Breast epithelium (tissue), 3 donors: Measurements from ENCODE around the gene SLC23A3.
A peak's percentile ranks its signal among the peaks of the same experiment; 100 is the strongest.

Source experiments
- POLR2A ChIP-seq: fragments of 450-650 bp; IDR thresholded peaks from one replicate; pipeline ENCODE4 v1.6.1; 2016; ENCODE audit warnings: antibody characterized with exemption, mild to moderate bottlenecking, moderate library complexity
- POLR2AphosphoS5 ChIP-seq, 3 donors: sonication (generic); formaldehyde crosslinking; IDR thresholded peaks; one replicate each; pipeline ENCODE4 v1.6.1; 2017; ENCODE audit warnings: antibody characterized with exemption in 3 of 3
- TF ChIP-seq, protein P1 (sequence below), 3 donors: fragments of 450-650 bp; IDR thresholded peaks; one replicate each; pipeline ENCODE4 v1.5.1; 2016 to 2017; ENCODE audit warnings: antibody characterized with exemption in 3 of 3, mild to moderate bottlenecking in 3 of 3, moderate library complexity in 3 of 3

DNA sequence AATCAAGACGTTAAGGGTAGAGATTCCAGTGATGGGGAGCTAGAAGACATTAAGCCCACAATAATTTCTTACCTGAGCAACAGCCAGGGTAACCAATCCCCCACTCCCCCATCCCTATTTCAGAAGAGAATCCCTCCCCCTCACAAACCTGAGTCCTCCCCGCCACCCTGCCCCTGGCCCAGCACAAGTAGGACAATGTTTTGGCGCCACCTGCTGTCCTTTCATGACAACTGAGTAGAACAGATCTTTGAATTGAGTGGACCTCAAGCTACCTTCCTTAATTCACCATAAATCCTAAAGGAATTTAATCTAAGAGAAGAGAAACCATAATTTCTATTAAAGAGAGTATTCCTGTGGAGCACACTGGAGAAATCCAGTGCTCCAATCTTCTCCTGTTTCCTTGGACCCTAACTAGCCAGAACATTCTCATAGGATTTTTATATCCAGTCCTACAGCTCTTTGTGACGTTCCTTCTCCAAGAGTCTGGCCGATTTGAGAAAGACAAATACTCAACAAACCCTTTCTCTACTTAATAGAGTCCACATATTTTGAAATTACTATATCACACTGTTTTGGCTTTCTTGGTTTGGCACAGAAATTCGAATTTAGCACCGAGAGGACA lies 50.3 kb downstream of the SLC23A3 start:
- TF ChIP-seq, protein P1, sequence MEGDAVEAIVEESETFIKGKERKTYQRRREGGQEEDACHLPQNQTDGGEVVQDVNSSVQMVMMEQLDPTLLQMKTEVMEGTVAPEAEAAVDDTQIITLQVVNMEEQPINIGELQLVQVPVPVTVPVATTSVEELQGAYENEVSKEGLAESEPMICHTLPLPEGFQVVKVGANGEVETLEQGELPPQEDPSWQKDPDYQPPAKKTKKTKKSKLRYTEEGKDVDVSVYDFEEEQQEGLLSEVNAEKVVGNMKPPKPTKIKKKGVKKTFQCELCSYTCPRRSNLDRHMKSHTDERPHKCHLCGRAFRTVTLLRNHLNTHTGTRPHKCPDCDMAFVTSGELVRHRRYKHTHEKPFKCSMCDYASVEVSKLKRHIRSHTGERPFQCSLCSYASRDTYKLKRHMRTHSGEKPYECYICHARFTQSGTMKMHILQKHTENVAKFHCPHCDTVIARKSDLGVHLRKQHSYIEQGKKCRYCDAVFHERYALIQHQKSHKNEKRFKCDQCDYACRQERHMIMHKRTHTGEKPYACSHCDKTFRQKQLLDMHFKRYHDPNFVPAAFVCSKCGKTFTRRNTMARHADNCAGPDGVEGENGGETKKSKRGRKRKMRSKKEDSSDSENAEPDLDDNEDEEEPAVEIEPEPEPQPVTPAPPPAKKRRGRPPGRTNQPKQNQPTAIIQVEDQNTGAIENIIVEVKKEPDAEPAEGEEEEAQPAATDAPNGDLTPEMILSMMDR (IDR thresholded peaks at IDR 0.05) = peak in 2 of 3 donors; percentile 55 to 74
- TF ChIP-seq POLR2A (no peak), POLR2AphosphoS5 (IDR thresholded peaks at IDR 0.05) (no peak)
